Lower leg skin (tissue), 3 donors: ENCODE results near the gene VRK3.

ENCODE experiments used
- CTCF ChIP-seq, 3 donors: fragments of 450-650 bp; IDR thresholded peaks; one replicate each; pipeline ENCODE4 v1.5.1; 2016; ENCODE audit warnings: antibody characterized with exemption in 3 of 3, mild to moderate bottlenecking in 3 of 3, moderate library complexity in 2 of 3
- POLR2A ChIP-seq, 2 donors: fragments of 450-650 bp; IDR thresholded peaks; one replicate each; pipeline ENCODE4 v1.6.1; 2016 to 2017; ENCODE audit warnings: antibody characterized with exemption in 2 of 2, mild to moderate bottlenecking in 1 of 2, moderate library complexity in 1 of 2

- TF ChIP-seq CTCF (IDR thresholded peaks at IDR 0.05) (no peak), POLR2A (IDR thresholded peaks at IDR 0.05) (no peak)
Observed at GRCh38 chr19:49986354-49986753, 38.8 kb downstream of the VRK3 start.
